NT2/D1 (cell line): ENCODE results near the gene MYO15B.

ENCODE experiments used
- SUZ12 ChIP-seq: IDR thresholded peaks from 2 replicates; pipeline ENCODE4 v1.6.1; 2011; ENCODE audit not compliant: insufficient read length, insufficient read depth; ENCODE audit errors: extremely low read depth
- YY1 ChIP-seq: IDR thresholded peaks from 2 replicates; pipeline ENCODE4 v1.6.1; 2011; ENCODE audit not compliant: insufficient read length, insufficient read depth
- ZNF274 ChIP-seq: IDR thresholded peaks from 2 replicates; pipeline ENCODE4 v1.6.1; 2011; ENCODE audit warnings: mild to moderate bottlenecking, low read depth, low read length

GRCh38 chr17:75557852-75558665, 29.5 kb upstream of the MYO15B start:
- TF ChIP-seq YY1 (no peak), SUZ12 (no peak), ZNF274 (no peak)
